Mesenchymal stem cell (in vitro differentiated cells and primary cell): ENCODE measurements around the gene RAB3D.

ENCODE experiments used
- DNase-seq: peaks from one replicate; pipeline ENCODE4 v3.0.0-alpha.2; 2013
- H2AFZ ChIP-seq: one replicate; pipeline ENCODE4 v1.6.1; 2013; ENCODE audit warnings: low read depth, mild to moderate bottlenecking, control low read depth, inconsistent platforms, low read length, moderate library complexity
- H2AK5ac ChIP-seq: 2 replicates; pipeline ENCODE4 v1.6.1; 2013; ENCODE audit warnings: low read length, moderate library complexity, mild to moderate bottlenecking, inconsistent platforms; ENCODE audit not compliant: severe bottlenecking
- H2BK120ac ChIP-seq: one replicate; pipeline ENCODE4 v1.6.1; 2013; ENCODE audit warnings: low read depth, mild to moderate bottlenecking, inconsistent platforms, low read length, moderate library complexity
- H2BK12ac ChIP-seq, 2 experiments: one replicate each; pipeline ENCODE4 v1.6.1; 2013; ENCODE audit warnings: inconsistent platforms in 2 of 2, low read length in 2 of 2, mild to moderate bottlenecking in 2 of 2, moderate library complexity in 2 of 2, control low read depth in 1 of 2
- H2BK15ac ChIP-seq: one replicate; pipeline ENCODE4 v1.6.1; 2013; ENCODE audit warnings: mild to moderate bottlenecking, low read depth, inconsistent platforms; ENCODE audit not compliant: poor library complexity, severe bottlenecking
- H2BK5ac ChIP-seq: 2 replicates; pipeline ENCODE4 v1.6.1; 2013; ENCODE audit warnings: low read depth, mild to moderate bottlenecking, low read length, control low read depth, inconsistent platforms; ENCODE audit not compliant: poor library complexity, severe bottlenecking
- H3K14ac ChIP-seq, 2 experiments: one replicate each; pipeline ENCODE4 v1.6.1; 2013; ENCODE audit warnings: inconsistent platforms in 2 of 2, low read length in 2 of 2, control low read depth in 1 of 2, mild to moderate bottlenecking in 1 of 2, moderate library complexity in 1 of 2
- H3K18ac ChIP-seq, 2 experiments: one replicate each; pipeline ENCODE4 v1.6.1; 2013; ENCODE audit warnings: inconsistent platforms in 2 of 2, low read length in 2 of 2, control low read depth in 1 of 2, low read depth in 1 of 2, mild to moderate bottlenecking in 1 of 2
- H3K23ac ChIP-seq, 2 experiments: one replicate each; pipeline ENCODE4 v1.6.1; 2013; ENCODE audit warnings: inconsistent platforms in 2 of 2, low read length in 2 of 2, mild to moderate bottlenecking in 2 of 2, moderate library complexity in 2 of 2, control low read depth in 1 of 2
- H3K27ac ChIP-seq: 2 replicates; pipeline ENCODE4 v1.5.1; 2013; ENCODE audit warnings: mild to moderate bottlenecking, moderate library complexity, low read length, control low read depth, inconsistent platforms; ENCODE audit not compliant: poor library complexity, severe bottlenecking
- H3K27me3 ChIP-seq, 2 experiments: 2 replicates each; pipeline versions ENCODE4 v1.6.1 to v1.7.0; 2013; ENCODE audit warnings: low read length in 2 of 2, mild to moderate bottlenecking in 2 of 2, moderate library complexity in 2 of 2, control low read depth in 1 of 2, inconsistent platforms in 1 of 2; ENCODE audit not compliant: control insufficient read depth in 1 of 2, insufficient read depth in 1 of 2
- H3K36me3 ChIP-seq, 2 experiments: 2 replicates each; pipeline versions ENCODE4 v1.6.1 to v1.7.0; 2013; ENCODE audit warnings: low read length in 2 of 2, control low read depth in 1 of 2, inconsistent platforms in 1 of 2, low read depth in 1 of 2, mild to moderate bottlenecking in 1 of 2; ENCODE audit not compliant: insufficient read depth in 2 of 2, control insufficient read depth in 1 of 2
- H3K4ac ChIP-seq, 2 experiments: one replicate each; pipeline ENCODE4 v1.6.1; 2013; ENCODE audit warnings: inconsistent platforms in 2 of 2, low read length in 2 of 2, mild to moderate bottlenecking in 2 of 2, moderate library complexity in 2 of 2, control low read depth in 1 of 2, low read depth in 1 of 2
- H3K4me1 ChIP-seq: 2 replicates; pipeline ENCODE4 v1.6.1; 2013; ENCODE audit warnings: low read depth, low read length, control low read depth; ENCODE audit not compliant: control insufficient read depth, insufficient read depth
- H3K4me2 ChIP-seq: 2 replicates; pipeline ENCODE4 v1.6.1; 2013; ENCODE audit warnings: low read length, mild to moderate bottlenecking, inconsistent platforms; ENCODE audit not compliant: poor library complexity, severe bottlenecking
- H3K4me3 ChIP-seq, 2 experiments: 2 replicates each; pipeline versions ENCODE4 v1.5.1 to v1.7.0; 2013; ENCODE audit warnings: low read length in 2 of 2, mild to moderate bottlenecking in 2 of 2, control low read depth in 1 of 2, low read depth in 1 of 2; ENCODE audit not compliant: insufficient read depth in 1 of 2
- H3K79me1 ChIP-seq: replicated peaks from 2 replicates; pipeline ENCODE4 v1.6.1; 2013; ENCODE audit warnings: mild to moderate bottlenecking, control low read depth, low read length, inconsistent platforms; ENCODE audit not compliant: poor library complexity, severe bottlenecking
- H3K9ac ChIP-seq: 2 replicates; pipeline ENCODE4 v1.7.0; 2013; ENCODE audit warnings: mild to moderate bottlenecking, low read length, moderate library complexity
- H3K9me3 ChIP-seq: 2 replicates; pipeline ENCODE4 v1.7.0; 2013; ENCODE audit warnings: mild to moderate bottlenecking, low read length; ENCODE audit not compliant: control insufficient read depth
- H4K8ac ChIP-seq: one replicate; pipeline ENCODE4 v1.6.1; 2013; ENCODE audit warnings: inconsistent platforms, mild to moderate bottlenecking, low read length, moderate library complexity
- H4K91ac ChIP-seq: one replicate; pipeline ENCODE4 v1.6.1; 2013; ENCODE audit warnings: mild to moderate bottlenecking, low read length, inconsistent platforms
- WGBS: methylation state at CpG from one replicate; pipeline ENCODE4 v1.1.7; 2013; ENCODE audit warnings: mixed read lengths; 5-methylcytosine and 5-hydroxymethylcytosine counted together

Gene RAB3D

DNA sequence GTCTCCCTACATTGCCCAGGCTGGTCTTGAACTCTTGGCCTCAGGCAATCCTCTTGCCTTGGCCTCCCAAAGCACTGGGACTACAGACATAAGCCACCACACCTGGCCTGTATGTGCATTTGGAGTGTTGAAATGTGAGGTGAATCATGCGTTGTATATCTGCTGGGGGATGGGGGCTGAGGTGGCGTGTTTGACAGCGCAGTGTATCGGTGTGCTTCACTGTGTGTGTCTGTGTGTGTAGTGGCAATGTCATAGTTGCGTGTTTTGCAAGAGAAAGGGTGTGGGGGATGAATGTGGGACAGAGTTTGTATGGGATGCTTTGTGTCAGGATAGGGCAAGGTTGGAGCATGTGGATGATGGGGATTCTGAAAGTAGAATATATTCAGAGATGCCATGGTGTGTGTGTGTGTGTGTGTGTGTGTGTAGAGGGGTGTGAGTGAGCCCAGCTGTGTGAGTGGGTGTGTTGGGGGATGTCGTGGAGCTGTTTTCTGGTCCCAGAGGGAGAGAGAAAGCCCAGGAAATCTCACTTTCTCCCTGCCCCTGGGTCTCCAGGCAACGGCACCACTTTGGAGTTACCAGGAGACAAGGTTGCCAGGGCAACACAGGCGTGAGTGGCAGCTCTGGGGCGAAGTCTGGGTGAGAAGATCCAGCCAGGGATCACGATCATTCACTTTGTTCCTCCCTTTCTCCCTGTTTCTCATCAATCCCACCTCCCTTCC is 33.9 kb upstream of the RAB3D start:
- Histone ChIP-seq H3K9me3 (no peaks in the 10 kb centered on the region), H3K9ac (no peak overlapping the region), H3K79me1 (peaks cover 7% of the 10 kb centered on the region), H2BK15ac (no peak overlapping the region), H3K18ac (no peak overlapping the region), H3K4me2 (no peak overlapping the region), H2AK5ac (no peak overlapping the region), H4K91ac (no peak overlapping the region), H3K27me3 (no peaks in the 10 kb centered on the region), H2BK12ac (peak overlapping the region in 1 of 2 experiments; percentile 71), H3K23ac (no peak overlapping the region), H3K27ac (no peak overlapping the region), H4K8ac (no peak overlapping the region), H3K4ac (no peak overlapping the region), H3K36me3 (peaks cover 0 to 3% of the 10 kb centered on the region in 2 experiments), H3K14ac (peak overlapping the region in 1 of 2 experiments; percentile 2), H3K4me1 (peaks cover 23% of the 10 kb centered on the region), H2BK5ac (no peak overlapping the region), H2AFZ (no peak overlapping the region), H2BK120ac (no peak overlapping the region), H3K4me3 (peak overlapping the region in 1 of 2 experiments; percentile 79)
- DNase-seq, result peak; percentile 32
- WGBS, result 59% methylated on average over 9 of the region's 10 CpGs

DNA sequence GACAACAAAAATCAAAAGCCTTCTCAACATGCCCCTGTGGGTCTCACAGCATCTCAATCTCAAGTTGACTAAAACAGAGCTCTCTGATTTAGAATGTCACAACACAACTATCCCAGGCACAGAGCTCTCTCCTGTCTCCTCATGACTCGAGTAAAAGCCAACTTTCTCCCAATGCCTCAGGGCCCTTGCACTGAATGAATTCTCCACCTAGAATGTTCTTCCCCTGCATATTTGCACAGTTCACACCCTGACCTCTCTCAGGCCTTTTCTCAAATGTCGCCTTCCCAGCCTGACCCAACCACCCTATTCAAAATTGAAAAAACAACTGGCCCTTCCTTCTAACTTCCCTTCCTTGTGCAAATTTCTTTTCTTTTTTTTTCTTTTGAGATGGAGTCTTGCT is 31.3 kb upstream of the RAB3D start:
- H3K4ac ChIP-seq, result no peak overlapping the region
- H3K4me1 ChIP-seq, result peaks cover 9% of the 10 kb centered on the region
- DNase-seq, result no peak
- peaks cover 5% of the 10 kb centered on the region for H3K79me1 ChIP-seq
- H3K4me2 ChIP-seq, result no peak overlapping the region
- WGBS, result 83% methylated on average over 2 of the region's 2 CpGs
- H2BK120ac ChIP-seq, result no peak overlapping the region
- H3K9me3 ChIP-seq, result no peaks in the 10 kb centered on the region
- no peak overlapping the region for H4K8ac ChIP-seq
- no peak overlapping the region for H3K4me3 ChIP-seq
- no peak overlapping the region for H4K91ac ChIP-seq
- H3K18ac ChIP-seq, result no peak overlapping the region
- H2BK5ac ChIP-seq, result no peak overlapping the region
- no peak overlapping the region for H3K27ac ChIP-seq
- no peak overlapping the region for H3K9ac ChIP-seq
- H3K27me3 ChIP-seq, result no peaks in the 10 kb centered on the region
- H2AFZ ChIP-seq, result no peak overlapping the region
- no peak overlapping the region for H2AK5ac ChIP-seq
- no peak overlapping the region for H2BK12ac ChIP-seq
- H3K14ac ChIP-seq, result no peak overlapping the region
- no peak overlapping the region for H3K23ac ChIP-seq
- peaks cover 6 to 8% of the 10 kb centered on the region in 2 experiments for H3K36me3 ChIP-seq
- no peak overlapping the region for H2BK15ac ChIP-seq

DNA sequence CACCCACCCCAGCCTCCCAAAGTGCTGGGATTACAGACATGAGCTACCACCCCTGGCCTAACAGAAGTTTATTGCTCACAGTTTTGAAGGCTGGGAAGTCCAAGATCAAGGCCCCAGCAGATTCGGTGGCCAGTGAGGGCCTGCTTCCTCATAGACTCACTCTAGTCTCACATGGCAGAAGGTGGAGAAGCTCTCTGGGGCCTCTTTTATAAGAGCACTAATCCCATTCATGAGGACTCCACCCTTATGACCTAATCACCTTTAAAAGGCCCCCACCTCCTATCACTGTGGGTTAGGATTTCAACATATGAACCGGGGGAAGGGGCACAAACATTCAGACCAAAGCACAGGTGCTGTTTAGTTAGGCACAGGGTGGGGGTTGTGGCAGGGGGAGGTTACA is 28.1 kb upstream of the RAB3D start:
- Histone ChIP-seq H2BK12ac (no peak overlapping the region), H3K9ac (no peak overlapping the region), H3K4me1 (peaks cover 2% of the 10 kb centered on the region), H3K36me3 (peaks cover 30 to 32% of the 10 kb centered on the region in 2 experiments), H4K91ac (no peak overlapping the region), H2BK5ac (no peak overlapping the region), H3K14ac (no peak overlapping the region), H3K18ac (no peak overlapping the region), H3K23ac (no peak overlapping the region), H3K4me3 (no peak overlapping the region), H3K4me2 (no peak overlapping the region), H2AK5ac (no peak overlapping the region), H2BK15ac (no peak overlapping the region), H3K27ac (no peak overlapping the region), H3K9me3 (no peaks in the 10 kb centered on the region), H3K79me1 (no peaks in the 10 kb centered on the region), H2BK120ac (no peak overlapping the region), H3K27me3 (no peaks in the 10 kb centered on the region), H3K4ac (no peak overlapping the region), H2AFZ (no peak overlapping the region), H4K8ac (no peak overlapping the region)
- WGBS, result 90% methylated on average over 2 of the region's 2 CpGs
- DNase-seq, result no peak

- Histone ChIP-seq H2BK120ac (no peak overlapping the region), H3K27ac (no peak overlapping the region), H3K4me1 (peaks cover 9% of the 10 kb centered on the region), H3K14ac (no peak overlapping the region), H3K9ac (no peak overlapping the region), H3K4me3 (no peak overlapping the region), H2AK5ac (no peak overlapping the region), H2BK15ac (no peak overlapping the region), H3K27me3 (peaks cover 0 to 17% of the 10 kb centered on the region in 2 experiments), H2AFZ (no peak overlapping the region), H3K23ac (no peak overlapping the region), H3K79me1 (no peaks in the 10 kb centered on the region), H4K8ac (no peak overlapping the region), H2BK12ac (no peak overlapping the region), H4K91ac (no peak overlapping the region), H3K9me3 (no peaks in the 10 kb centered on the region), H3K4me2 (no peak overlapping the region), H3K18ac (no peak overlapping the region), H3K36me3 (peaks cover 49 to 51% of the 10 kb centered on the region in 2 experiments), H2BK5ac (no peak overlapping the region), H3K4ac (no peak overlapping the region)
- no peak for DNase-seq
- WGBS, result 87% methylated on average over 7 of the region's 7 CpGs
Observed at GRCh38 chr19:11365557-11366117, 26.2 kb upstream of the RAB3D start.
